Stimulated activated CD8-positive, alpha-beta memory T cell treated with anti-CD3 and anti-CD28 coated beads, Interleukin-2, amount 100 ng/mL, for 48 hours (primary cell): ENCODE data around the gene CHDH.

ENCODE experiments used
- DNase-seq, 2 donors: peaks; one replicate each; pipeline ENCODE4 v3.0.0-alpha.2; 2020; ENCODE audit warnings: low read depth in 2 of 2

CHDH gene

GRCh38 chr3:53808496-53808895 is 37.7 kb downstream of the CHDH start:
- no peak for DNase-seq

GRCh38 chr3:53807117-53807810 is 39.0 kb downstream of the CHDH start:
- no peak for DNase-seq

GRCh38 chr3:53806182-53807116 is 39.8 kb downstream of the CHDH start:
- no peak for DNase-seq

- DNase-seq, result no peak
Observed at GRCh38 chr3:53805463-53806159, 40.6 kb downstream of the CHDH start.

- DNase-seq, result no peak
Observed at GRCh38 chr3:53804697-53805462, 41.3 kb downstream of the CHDH start.

- DNase-seq, result no peak
Observed at GRCh38 chr3:53803816-53804695, 42.2 kb downstream of the CHDH start.

GRCh38 chr3:53803124-53803815 is 42.9 kb downstream of the CHDH start:
- DNase-seq, result no peak

- DNase-seq, result no peak
Observed at GRCh38 chr3:53802256-53802880, 43.9 kb downstream of the CHDH start.

- no peak for DNase-seq
Observed at GRCh38 chr3:53801319-53801718, 44.9 kb downstream of the CHDH start.

GRCh38 chr3:53800041-53800906 is 45.9 kb downstream of the CHDH start:
- no peak for DNase-seq

GRCh38 chr3:53799338-53799865 is 46.8 kb downstream of the CHDH start:
- DNase-seq, result no peak

- DNase-seq, result no peak
Observed at GRCh38 chr3:53798144-53798543, 48.1 kb downstream of the CHDH start.

GRCh38 chr3:53795789-53796560 is 50.2 kb downstream of the CHDH start:
- DNase-seq, result no peak

GRCh38 chr3:53795176-53795575 is 51.0 kb downstream of the CHDH start:
- DNase-seq, result no peak

- no peak for DNase-seq
Observed at GRCh38 chr3:53794597-53794996, 51.6 kb downstream of the CHDH start.

- no peak for DNase-seq
Observed at GRCh38 chr3:53792866-53793265, 53.4 kb downstream of the CHDH start.

GRCh38 chr3:53791317-53791716 is 54.9 kb downstream of the CHDH start:
- no peak for DNase-seq

- no peak for DNase-seq
Observed at GRCh38 chr3:53790470-53790869, 55.7 kb downstream of the CHDH start.
